HepG2 (cell line): ENCODE data around the gene PANK1. TPM values are rescaled to one million over a fixed set of nuclear protein-coding genes. Genes with fewer than 3 reads are reported as not detected.
A peak's percentile ranks its signal among the peaks of the same experiment; 100 is the strongest.

Experiments
- EHMT2 ChIP-seq: fragments of 200-600 bp; sonication (generic); IDR thresholded peaks from 2 replicates; pipeline ENCODE4 v1.7.0; 2017; ENCODE audit warnings: antibody characterized with exemption, low read depth, low read length, borderline replicate concordance
- FLYWCH1 ChIP-seq: sonication (generic); formaldehyde crosslinking; IDR thresholded peaks from 2 replicates; pipeline ENCODE4 v1.8.1; 2023; ENCODE audit warnings: mild to moderate bottlenecking, missing genetic modification reagents
- KLF6 ChIP-seq: IDR thresholded peaks from 2 replicates; pipeline ENCODE4 v1.8.0; 2016; ENCODE audit warnings: missing biosample characterization, missing genetic modification reagents
- KMT2A ChIP-seq: sonication (generic); formaldehyde crosslinking; IDR thresholded peaks from 2 replicates; pipeline ENCODE4 v1.4.0; 2020; ENCODE audit warnings: missing genetic modification reagents
- MAFK ChIP-seq, 2 experiments: IDR thresholded peaks in 1 of 2; conservative IDR thresholded peaks in 1 of 2; 2 replicates each; pipeline ENCODE4 v1.6.1; 2011; ENCODE audit warnings: improper control_type of control experiment in 2 of 2, low read length in 2 of 2
- NFKBIZ ChIP-seq: IDR thresholded peaks from 2 replicates; pipeline ENCODE4 v1.6.1; 2018; ENCODE audit warnings: missing genetic modification reagents, missing compliant biosample characterization
- NR2F6 ChIP-seq, 2 experiments: IDR thresholded peaks; 2 replicates each; pipeline ENCODE4 v1.6.1; 2016; ENCODE audit warnings: antibody characterized with exemption in 1 of 2, mild to moderate bottlenecking in 1 of 2
- PAF1 ChIP-seq: IDR thresholded peaks from 2 replicates; pipeline ENCODE4 v1.6.1; 2016; ENCODE audit warnings: missing genetic modification reagents, missing compliant biosample characterization
- SAFB2 ChIP-seq: sonication (generic); formaldehyde crosslinking; IDR thresholded peaks from 2 replicates; pipeline ENCODE4 v1.5.1; 2020; ENCODE audit warnings: missing genetic modification reagents, low read depth, mild to moderate bottlenecking, borderline replicate concordance
- SETDB1 ChIP-seq: sonication (generic); formaldehyde crosslinking; IDR thresholded peaks from 2 replicates; pipeline ENCODE4 v1.5.1; 2020; ENCODE audit warnings: missing genetic modification reagents, mild to moderate bottlenecking, borderline replicate concordance
- TBX2 ChIP-seq: sonication (generic); formaldehyde crosslinking; IDR thresholded peaks from 2 replicates; pipeline ENCODE4 v1.5.0; 2020; ENCODE audit warnings: missing genetic modification reagents, mild to moderate bottlenecking, borderline replicate concordance
- U2AF1 ChIP-seq: fragments of 200-400 bp; formaldehyde crosslinking; optimal IDR thresholded peaks from 2 replicates; pipeline ENCODE3; 2017; ENCODE audit warnings: mild to moderate bottlenecking, low read depth, low read length
- ZBTB7B ChIP-seq: sonication (generic); formaldehyde crosslinking; IDR thresholded peaks from 2 replicates; pipeline ENCODE4 v1.4.0; 2020; ENCODE audit warnings: missing genetic modification reagents
- ZKSCAN1 ChIP-seq: fragments of 150-350 bp; IDR thresholded peaks from 2 replicates; pipeline ENCODE4 v1.6.1; 2014; ENCODE audit warnings: low read length
- ZNF12 ChIP-seq: sonication (generic); formaldehyde crosslinking; IDR thresholded peaks from 2 replicates; pipeline ENCODE4 v1.5.0; 2020; ENCODE audit warnings: missing genetic modification reagents
- ZNF143 ChIP-seq: sonication (generic); formaldehyde crosslinking; IDR thresholded peaks from 2 replicates; pipeline ENCODE4 v1.4.0; 2020; ENCODE audit warnings: missing genetic modification reagents
- ZNF431 ChIP-seq: sonication (generic); formaldehyde crosslinking; IDR thresholded peaks from 2 replicates; pipeline ENCODE4 v1.9.0; 2022; ENCODE audit warnings: missing genetic modification reagents, low read depth, mild to moderate bottlenecking, borderline replicate concordance
- ZNF432 ChIP-seq: sonication (generic); formaldehyde crosslinking; IDR thresholded peaks from 2 replicates; pipeline ENCODE4 v1.5.0; 2020; ENCODE audit warnings: missing genetic modification reagents, mild to moderate bottlenecking, borderline replicate concordance
- ZNF451 ChIP-seq: sonication (generic); formaldehyde crosslinking; IDR thresholded peaks from 2 replicates; pipeline ENCODE4 v1.5.0; 2020; ENCODE audit warnings: mild to moderate bottlenecking, missing genetic modification reagents
- ZNF549 ChIP-seq: sonication (generic); formaldehyde crosslinking; IDR thresholded peaks from 2 replicates; pipeline ENCODE4 v1.5.0; 2020; ENCODE audit warnings: missing genetic modification reagents
- polyA plus RNA-seq, 8 experiments: library from polyadenylated mRNA; depleted of rRNA in 3 of 8; stranded (reverse) in 7 of 8; unstranded in 1 of 8; fragments of >200 nt; fragmentation: Illumina TruSeq in 4 of 8; extraction: Trizol in 4 of 8; gene quantifications; 2 replicates each; pipeline versions ENCODE4 v1.2.1 to v1.2.3, GENCODE V29; 2011 to 2016; ENCODE audit warnings: low read depth in 4 of 8, missing spikeins in 1 of 8, mixed read lengths in 1 of 8; ENCODE audit not compliant: insufficient read depth in 1 of 8
- total RNA-seq, 5 experiments: library from RNA; depleted of rRNA; stranded (reverse); fragments of >200 nt; fragmentation: Illumina TruSeq; extraction: Trizol; gene quantifications; 2 replicates each; pipeline ENCODE4 v1.2.3, GENCODE V29; 2016; ENCODE audit warnings: low read depth in 1 of 5
- TF ChIP-seq, protein P1 (sequence below): sonication (generic); formaldehyde crosslinking; IDR thresholded peaks from 2 replicates; pipeline ENCODE4 v1.4.0; 2020; ENCODE audit warnings: low read depth, mild to moderate bottlenecking, missing genetic modification reagents
- TF ChIP-seq, protein P2 (sequence below): sonication (generic); formaldehyde crosslinking; IDR thresholded peaks from 2 replicates; pipeline ENCODE4 v1.4.0; 2020; ENCODE audit warnings: missing genetic modification reagents
- TF ChIP-seq, protein P3 (sequence below): sonication (generic); formaldehyde crosslinking; IDR thresholded peaks from 2 replicates; pipeline ENCODE4 v1.5.0; 2020; ENCODE audit warnings: missing genetic modification reagents, mild to moderate bottlenecking, borderline replicate concordance
- TF ChIP-seq, protein P4 (sequence below), 2 experiments: IDR thresholded peaks; 2 replicates each; pipeline ENCODE4 v1.6.1; 2011 to 2012; ENCODE audit warnings: low read length in 2 of 2, borderline replicate concordance in 1 of 2, low read depth in 1 of 2, mild to moderate bottlenecking in 1 of 2, moderate library complexity in 1 of 2

The PANK1 gene
- total and polyA plus RNA-seq, 2 of the 13 experiments (the other 11 are each of a cell fraction or from before 2014, with no cell fraction given), result 18.2 to 33.3 TPM

- TF ChIP-seq, protein P1, sequence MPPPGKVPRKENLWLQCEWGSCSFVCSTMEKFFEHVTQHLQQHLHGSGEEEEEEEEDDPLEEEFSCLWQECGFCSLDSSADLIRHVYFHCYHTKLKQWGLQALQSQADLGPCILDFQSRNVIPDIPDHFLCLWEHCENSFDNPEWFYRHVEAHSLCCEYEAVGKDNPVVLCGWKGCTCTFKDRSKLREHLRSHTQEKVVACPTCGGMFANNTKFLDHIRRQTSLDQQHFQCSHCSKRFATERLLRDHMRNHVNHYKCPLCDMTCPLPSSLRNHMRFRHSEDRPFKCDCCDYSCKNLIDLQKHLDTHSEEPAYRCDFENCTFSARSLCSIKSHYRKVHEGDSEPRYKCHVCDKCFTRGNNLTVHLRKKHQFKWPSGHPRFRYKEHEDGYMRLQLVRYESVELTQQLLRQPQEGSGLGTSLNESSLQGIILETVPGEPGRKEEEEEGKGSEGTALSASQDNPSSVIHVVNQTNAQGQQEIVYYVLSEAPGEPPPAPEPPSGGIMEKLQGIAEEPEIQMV (CRISPR knock-in tag), result no peak
- TF ChIP-seq PAF1 (CRISPR knock-in tag), result no peak
- TF ChIP-seq NR2F6 (IDR thresholded peaks at IDR 0.05), result no peak; the same call in 1 of the 2 replicates
- TF ChIP-seq NR2F6 (CRISPR knock-in tag; IDR thresholded peaks at IDR 0.05), result peak; percentile 27; the same call in 1 of the 2 replicates
- TF ChIP-seq ZNF431 (CRISPR knock-in tag), result no peak
- TF ChIP-seq SAFB2, result no peak
- peak; percentile 84 for TF ChIP-seq TBX2 (CRISPR knock-in tag)
- no peak for TF ChIP-seq SETDB1 (CRISPR knock-in tag)
- TF ChIP-seq FLYWCH1, result no peak
- 0 out of 2 replicates have a peak, but pooled peaks have one; percentile 14 for TF ChIP-seq KLF6 (CRISPR knock-in tag)
- TF ChIP-seq KMT2A (CRISPR knock-in tag), result peak; percentile 72; the same call in 1 of the 2 replicates
- TF ChIP-seq MAFK (conservative IDR thresholded peaks at IDR 0.05 in 1 of 2, IDR thresholded peaks at IDR 0.05 in 1 of 2; ENCODE audit: low read length in 2 of 2), result no peak
- no peak for TF ChIP-seq U2AF1
- TF ChIP-seq, protein P2, sequence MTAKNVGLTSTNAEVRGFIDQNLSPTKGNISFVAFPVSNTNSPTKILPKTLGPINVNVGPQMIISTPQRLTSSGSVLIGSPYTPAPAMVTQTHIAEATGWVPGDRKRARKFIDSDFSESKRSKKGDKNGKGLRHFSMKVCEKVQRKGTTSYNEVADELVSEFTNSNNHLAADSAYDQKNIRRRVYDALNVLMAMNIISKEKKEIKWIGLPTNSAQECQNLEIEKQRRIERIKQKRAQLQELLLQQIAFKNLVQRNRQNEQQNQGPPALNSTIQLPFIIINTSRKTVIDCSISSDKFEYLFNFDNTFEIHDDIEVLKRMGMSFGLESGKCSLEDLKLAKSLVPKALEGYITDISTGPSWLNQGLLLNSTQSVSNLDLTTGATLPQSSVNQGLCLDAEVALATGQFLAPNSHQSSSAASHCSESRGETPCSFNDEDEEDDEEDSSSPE (CRISPR knock-in tag), result 0 out of 2 replicates have a peak, but pooled peaks have one; percentile 5
- no peak; the same call in 1 of the 2 replicates for TF ChIP-seq ZNF143 (CRISPR knock-in tag)
- TF ChIP-seq ZNF451 (CRISPR knock-in tag), result no peak
- peak; percentile 27; the same call in 1 of the 2 replicates for TF ChIP-seq ZNF12
- TF ChIP-seq EHMT2, result peak; percentile 41; the same call in 1 of the 2 replicates
- 0 out of 2 replicates have a peak, but pooled peaks have one; percentile 72 for TF ChIP-seq NFKBIZ (CRISPR knock-in tag)
- TF ChIP-seq ZNF549 (CRISPR knock-in tag), result no peak
- no peak for TF ChIP-seq ZKSCAN1
- TF ChIP-seq ZNF432, result no peak
- TF ChIP-seq, protein P3, sequence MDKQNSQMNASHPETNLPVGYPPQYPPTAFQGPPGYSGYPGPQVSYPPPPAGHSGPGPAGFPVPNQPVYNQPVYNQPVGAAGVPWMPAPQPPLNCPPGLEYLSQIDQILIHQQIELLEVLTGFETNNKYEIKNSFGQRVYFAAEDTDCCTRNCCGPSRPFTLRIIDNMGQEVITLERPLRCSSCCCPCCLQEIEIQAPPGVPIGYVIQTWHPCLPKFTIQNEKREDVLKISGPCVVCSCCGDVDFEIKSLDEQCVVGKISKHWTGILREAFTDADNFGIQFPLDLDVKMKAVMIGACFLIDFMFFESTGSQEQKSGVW (CRISPR knock-in tag), result no peak
- TF ChIP-seq, protein P4, sequence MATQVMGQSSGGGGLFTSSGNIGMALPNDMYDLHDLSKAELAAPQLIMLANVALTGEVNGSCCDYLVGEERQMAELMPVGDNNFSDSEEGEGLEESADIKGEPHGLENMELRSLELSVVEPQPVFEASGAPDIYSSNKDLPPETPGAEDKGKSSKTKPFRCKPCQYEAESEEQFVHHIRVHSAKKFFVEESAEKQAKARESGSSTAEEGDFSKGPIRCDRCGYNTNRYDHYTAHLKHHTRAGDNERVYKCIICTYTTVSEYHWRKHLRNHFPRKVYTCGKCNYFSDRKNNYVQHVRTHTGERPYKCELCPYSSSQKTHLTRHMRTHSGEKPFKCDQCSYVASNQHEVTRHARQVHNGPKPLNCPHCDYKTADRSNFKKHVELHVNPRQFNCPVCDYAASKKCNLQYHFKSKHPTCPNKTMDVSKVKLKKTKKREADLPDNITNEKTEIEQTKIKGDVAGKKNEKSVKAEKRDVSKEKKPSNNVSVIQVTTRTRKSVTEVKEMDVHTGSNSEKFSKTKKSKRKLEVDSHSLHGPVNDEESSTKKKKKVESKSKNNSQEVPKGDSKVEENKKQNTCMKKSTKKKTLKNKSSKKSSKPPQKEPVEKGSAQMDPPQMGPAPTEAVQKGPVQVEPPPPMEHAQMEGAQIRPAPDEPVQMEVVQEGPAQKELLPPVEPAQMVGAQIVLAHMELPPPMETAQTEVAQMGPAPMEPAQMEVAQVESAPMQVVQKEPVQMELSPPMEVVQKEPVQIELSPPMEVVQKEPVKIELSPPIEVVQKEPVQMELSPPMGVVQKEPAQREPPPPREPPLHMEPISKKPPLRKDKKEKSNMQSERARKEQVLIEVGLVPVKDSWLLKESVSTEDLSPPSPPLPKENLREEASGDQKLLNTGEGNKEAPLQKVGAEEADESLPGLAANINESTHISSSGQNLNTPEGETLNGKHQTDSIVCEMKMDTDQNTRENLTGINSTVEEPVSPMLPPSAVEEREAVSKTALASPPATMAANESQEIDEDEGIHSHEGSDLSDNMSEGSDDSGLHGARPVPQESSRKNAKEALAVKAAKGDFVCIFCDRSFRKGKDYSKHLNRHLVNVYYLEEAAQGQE (IDR thresholded peaks at IDR 0.05; ENCODE audit: borderline replicate concordance in 1 of 2, low read depth in 1 of 2, low read length in 2 of 2), result peak in 1 of 2 experiments; percentile 61; a peak in 2 of 4 replicates
- 0 out of 2 replicates have a peak, but pooled peaks have one; percentile 30 for TF ChIP-seq ZBTB7B (CRISPR knock-in tag)
These were observed 715 bp upstream of the PANK1 start (continued) for GRCh38 chr10:89645742-89646172.
